HG02610 (cell line): Measurements from ENCODE around the gene AGPAT3.
"Not testable (repeated sequence)": the region's sequence is repeated elsewhere in the genome, so short reads cannot be mapped to it uniquely, and the experiment has no call there.

ENCODE experiments used
- ATAC-seq: cut with Tn5 transposase; IDR thresholded peaks from one replicate; pipeline ENCODE4 v1.9.1; 2021; ENCODE audit warnings: mild to moderate bottlenecking, moderate library complexity; ENCODE audit not compliant: unreplicated experiment

Gene AGPAT3

GRCh38 chr21:43834146-43834905, 30.7 kb upstream of the AGPAT3 start:
- ATAC-seq, result no peak

GRCh38 chr21:43835050-43835449, 30.0 kb upstream of the AGPAT3 start:
- no peak for ATAC-seq

- ATAC-seq, result no peak
Observed at GRCh38 chr21:43835861-43836260, 29.2 kb upstream of the AGPAT3 start.

GRCh38 chr21:43836616-43837015, 28.4 kb upstream of the AGPAT3 start:
- ATAC-seq, result no peak

GRCh38 chr21:43840259-43840658, 24.8 kb upstream of the AGPAT3 start:
- ATAC-seq, result no peak

- no peak for ATAC-seq
Observed at GRCh38 chr21:43842742-43843141, 22.3 kb upstream of the AGPAT3 start.

- not testable (repeated sequence) for ATAC-seq
Observed at GRCh38 chr21:43844906-43845305, 20.1 kb upstream of the AGPAT3 start.

- no peak for ATAC-seq
Observed at GRCh38 chr21:43845386-43845785, 19.6 kb upstream of the AGPAT3 start.

- ATAC-seq, result no peak
Observed at GRCh38 chr21:43846430-43846829, 18.6 kb upstream of the AGPAT3 start.

GRCh38 chr21:43847301-43847700, 17.7 kb upstream of the AGPAT3 start:
- ATAC-seq, result no peak

- no peak for ATAC-seq
Observed at GRCh38 chr21:43848771-43849170, 16.3 kb upstream of the AGPAT3 start.

GRCh38 chr21:43849532-43850299, 15.3 kb upstream of the AGPAT3 start:
- ATAC-seq, result no peak

GRCh38 chr21:43850728-43851295, 14.2 kb upstream of the AGPAT3 start:
- ATAC-seq, result no peak

- ATAC-seq, result no peak
Observed at GRCh38 chr21:43851593-43851992, 13.4 kb upstream of the AGPAT3 start.

- ATAC-seq, result peak; percentile 17
Observed at GRCh38 chr21:43853851-43854772, 10.9 kb upstream of the AGPAT3 start.

GRCh38 chr21:43854773-43855633, 10.0 kb upstream of the AGPAT3 start:
- peak; percentile 87 for ATAC-seq

- ATAC-seq, result no peak
Observed at GRCh38 chr21:43855955-43856354, 9.1 kb upstream of the AGPAT3 start.

GRCh38 chr21:43858806-43859648, 6.0 kb upstream of the AGPAT3 start:
- ATAC-seq, result no peak

GRCh38 chr21:43859747-43860214, 5.2 kb upstream of the AGPAT3 start:
- ATAC-seq, result no peak
